SK-N-SH treated with all-trans-retinoic acid at 6 μM for 48 hours (cell line): ENCODE measurements around the gene TACR1.

Experiments used
- ATAC-seq: fragments of 200-7000 bp; cut with Tn5 transposase; 3 replicates; pipeline ENCODE4 v1.9.1; 2020; ENCODE audit warnings: mild to moderate bottlenecking, moderate library complexity
- BACH2 ChIP-seq: fragments of 250-450 bp; sonication (Bioruptor Pico); IDR thresholded peaks from 2 replicates; pipeline ENCODE4 v1.9.0; 2021; ENCODE audit warnings: mild to moderate bottlenecking, borderline replicate concordance
- CREB5 ChIP-seq: fragments of 250-450 bp; sonication (Bioruptor Pico); IDR thresholded peaks from 2 replicates; pipeline ENCODE4 v1.5.1; 2020; ENCODE audit warnings: low read depth, mild to moderate bottlenecking, moderate library complexity
- CSDC2 ChIP-seq: fragments of 250-450 bp; sonication (Bioruptor Pico); IDR thresholded peaks from 2 replicates; pipeline ENCODE4 v1.5.0; 2020; ENCODE audit warnings: mild to moderate bottlenecking, moderate library complexity
- CSRNP3 ChIP-seq: fragments of 250-450 bp; sonication (Bioruptor Pico); IDR thresholded peaks from 2 replicates; pipeline ENCODE4 v1.5.1; 2021; ENCODE audit warnings: mild to moderate bottlenecking, moderate library complexity
- GLIS3 ChIP-seq: fragments of 250-450 bp; sonication (Bioruptor Pico); IDR thresholded peaks from 2 replicates; pipeline ENCODE4 v1.5.0; 2020; ENCODE audit warnings: mild to moderate bottlenecking, moderate library complexity
- ISL1 ChIP-seq: fragments of 250-450 bp; sonication (Bioruptor Pico); IDR thresholded peaks from 2 replicates; pipeline ENCODE4 v2.1.2; 2022; ENCODE audit warnings: mild to moderate bottlenecking, moderate library complexity
- OSR1 ChIP-seq: fragments of 250-450 bp; sonication (Bioruptor Pico); IDR thresholded peaks from 2 replicates; pipeline ENCODE4 v1.8.0; 2022; ENCODE audit warnings: moderate library complexity, mild to moderate bottlenecking, inconsistent platforms
- PATZ1 ChIP-seq: fragments of 250-450 bp; sonication (Bioruptor Pico); IDR thresholded peaks from 2 replicates; pipeline ENCODE4 v1.8.0; 2020; ENCODE audit warnings: mild to moderate bottlenecking, moderate library complexity, borderline replicate concordance
- POU6F1 ChIP-seq: fragments of 250-450 bp; sonication (Bioruptor Pico); IDR thresholded peaks from 2 replicates; pipeline ENCODE4 v1.8.0; 2021; ENCODE audit warnings: low read depth, mild to moderate bottlenecking, moderate library complexity, borderline replicate concordance
- PPARA ChIP-seq: fragments of 250-450 bp; sonication (Bioruptor Pico); IDR thresholded peaks from 2 replicates; pipeline ENCODE4 v1.5.0; 2020; ENCODE audit warnings: mild to moderate bottlenecking, borderline replicate concordance
- RARB ChIP-seq: fragments of 250-450 bp; sonication (Bioruptor Pico); IDR thresholded peaks from 2 replicates; pipeline ENCODE4 v1.8.0; 2021; ENCODE audit warnings: mild to moderate bottlenecking, moderate library complexity
- SNAI2 ChIP-seq: fragments of 250-450 bp; sonication (Bioruptor Pico); IDR thresholded peaks from 2 replicates; pipeline ENCODE4 v1.5.0; 2020; ENCODE audit warnings: mild to moderate bottlenecking, moderate library complexity
- TCF4 ChIP-seq: fragments of 250-450 bp; sonication (Bioruptor Pico); IDR thresholded peaks from 2 replicates; pipeline ENCODE4 v1.8.0; 2021; ENCODE audit warnings: mild to moderate bottlenecking, moderate library complexity, borderline replicate concordance
- TOX ChIP-seq: fragments of 250-450 bp; sonication (Bioruptor Pico); IDR thresholded peaks from 2 replicates; pipeline ENCODE4 v1.8.0; 2021; ENCODE audit warnings: mild to moderate bottlenecking, moderate library complexity, borderline replicate concordance
- TSHZ2 ChIP-seq: fragments of 250-450 bp; sonication (Bioruptor Pico); IDR thresholded peaks from 2 replicates; pipeline ENCODE4 v1.5.0; 2020; ENCODE audit warnings: mild to moderate bottlenecking, moderate library complexity
- ZC3H10 ChIP-seq: fragments of 250-450 bp; sonication (Bioruptor Pico); IDR thresholded peaks from 2 replicates; pipeline ENCODE4 v1.5.1; 2021; ENCODE audit warnings: mild to moderate bottlenecking, moderate library complexity
- ZFP3 ChIP-seq: fragments of 250-450 bp; sonication (Bioruptor Pico); IDR thresholded peaks from 2 replicates; pipeline ENCODE4 v1.5.0; 2020; ENCODE audit warnings: mild to moderate bottlenecking, moderate library complexity
- ZFP30 ChIP-seq: fragments of 450-650 bp; formaldehyde crosslinking; IDR thresholded peaks from 2 replicates; pipeline ENCODE4 v1.5.0; 2022; ENCODE audit warnings: mild to moderate bottlenecking, moderate library complexity
- ZNF565 ChIP-seq: fragments of 450-650 bp; formaldehyde crosslinking; conservative IDR thresholded peaks from 2 replicates; pipeline ENCODE4 v1.5.0; 2020; ENCODE audit warnings: low read depth, mild to moderate bottlenecking, moderate library complexity
- ZNF70 ChIP-seq: fragments of 450-650 bp; formaldehyde crosslinking; IDR thresholded peaks from 2 replicates; pipeline ENCODE4 v1.5.0; 2020; ENCODE audit warnings: mild to moderate bottlenecking, moderate library complexity
- ZNF8 ChIP-seq: fragments of 450-650 bp; formaldehyde crosslinking; IDR thresholded peaks from 2 replicates; pipeline ENCODE4 v1.5.0; 2020; ENCODE audit warnings: mild to moderate bottlenecking, moderate library complexity

The TACR1 gene

GRCh38 chr2:75025216-75025615, 174.1 kb downstream of the TACR1 start:
- no peak for ATAC-seq
- TF ChIP-seq ISL1 (CRISPR knock-in tag) = no peak
- no peak for TF ChIP-seq CREB5 (CRISPR knock-in tag)
- TF ChIP-seq CSDC2 (CRISPR knock-in tag) = no peak
- no peak for TF ChIP-seq ZNF8 (CRISPR knock-in tag)
- no peak for TF ChIP-seq TSHZ2 (CRISPR knock-in tag)
- TF ChIP-seq PATZ1 (CRISPR knock-in tag) = no peak
- no peak for TF ChIP-seq BACH2
- TF ChIP-seq ZFP3 (CRISPR knock-in tag) = no peak

- ATAC-seq = no peak
- TF ChIP-seq BACH2 = no peak
- no peak for TF ChIP-seq ZFP3 (CRISPR knock-in tag)
- no peak for TF ChIP-seq ZFP30 (CRISPR knock-in tag)
- no peak for TF ChIP-seq SNAI2 (CRISPR knock-in tag)
- no peak for TF ChIP-seq ZNF8 (CRISPR knock-in tag)
- TF ChIP-seq ZC3H10 (CRISPR knock-in tag) = no peak
- TF ChIP-seq GLIS3 (CRISPR knock-in tag) = no peak
- TF ChIP-seq CSDC2 (CRISPR knock-in tag) = no peak
- no peak for TF ChIP-seq ZNF565
- TF ChIP-seq TOX (CRISPR knock-in tag) = no peak
- TF ChIP-seq OSR1 = no peak
- no peak for TF ChIP-seq PPARA (CRISPR knock-in tag)
- TF ChIP-seq TCF4 = no peak
- TF ChIP-seq ISL1 (CRISPR knock-in tag) = no peak
- TF ChIP-seq ZNF70 (CRISPR knock-in tag) = no peak
- TF ChIP-seq CREB5 (CRISPR knock-in tag) = no peak
- TF ChIP-seq CSRNP3 (CRISPR knock-in tag) = no peak
- no peak for TF ChIP-seq TSHZ2 (CRISPR knock-in tag)
- TF ChIP-seq POU6F1 (CRISPR knock-in tag) = no peak
- no peak for TF ChIP-seq RARB (CRISPR knock-in tag)
Observed at GRCh38 chr2:75023666-75024455, 175.5 kb downstream of the TACR1 start.
